IMR-90 (cell line): ENCODE results near the gene PRDM1. TPM values are rescaled to one million over a fixed set of nuclear protein-coding genes. Genes with fewer than 3 reads are reported as not detected.

ENCODE experiments used
- ATAC-seq: fragments of 200-7000 bp; cut with Tn5 transposase; 2 replicates; pipeline ENCODE4 v1.9.1; 2020; ENCODE audit warnings: low read depth, mild to moderate bottlenecking, moderate library complexity
- BruUV-seq: library from RNA; stranded (reverse); fragments of 400-500 nt; replicated peaks from 2 replicates; lab custom pipeline; 2021; lab: Mats Ljungman, UMichigan
- CTCF ChIA-PET: fragments of 300-600 bp; formaldehyde crosslinking; extraction: SDS; loops from one replicate; lab custom pipeline; 2021; ENCODE audit warnings: antibody characterized with exemption; lab: Yijun Ruan, JAX
- POLR2A ChIA-PET: fragments of 300-600 bp; sonication (Branson Sonifier 250); formaldehyde crosslinking; loops from one replicate; lab custom pipeline; 2022; ENCODE audit warnings: antibody characterized with exemption; ENCODE audit not compliant: unreplicated experiment; lab: Charles Lee
- DNase-seq: peaks from one replicate; pipeline ENCODE4 v3.0.0; 2013
- H2AFZ ChIP-seq: replicated peaks from 2 replicates; pipeline ENCODE3; 2013; ENCODE audit warnings: low read length, mild to moderate bottlenecking; ENCODE audit not compliant: poor library complexity
- H2AK5ac ChIP-seq: 2 replicates; pipeline ENCODE4 v1.6.1; 2013; ENCODE audit warnings: low read depth, low read length, inconsistent platforms
- H2AK9ac ChIP-seq: replicated peaks from 2 replicates; pipeline ENCODE3; 2013; ENCODE audit warnings: mild to moderate bottlenecking, low read depth, low read length, moderate library complexity; ENCODE audit not compliant: poor library complexity
- H2BK120ac ChIP-seq: 2 replicates; pipeline ENCODE4 v1.6.1; 2013; ENCODE audit warnings: low read depth, low read length, inconsistent platforms
- H2BK15ac ChIP-seq: 3 replicates; pipeline ENCODE4 v1.6.1; 2013; ENCODE audit warnings: low read depth, low read length, inconsistent platforms
- H2BK20ac ChIP-seq: 2 replicates; pipeline ENCODE4 v1.6.1; 2013; ENCODE audit warnings: low read depth, mild to moderate bottlenecking, inconsistent platforms, low read length, moderate library complexity
- H2BK5ac ChIP-seq: 2 replicates; pipeline ENCODE4 v1.6.1; 2013; ENCODE audit warnings: mild to moderate bottlenecking, low read depth, low read length, inconsistent platforms; ENCODE audit not compliant: poor library complexity, severe bottlenecking
- H3K14ac ChIP-seq: replicated peaks from 2 replicates; pipeline ENCODE4 v1.6.1; 2013; ENCODE audit warnings: low read depth, low read length, inconsistent platforms
- H3K18ac ChIP-seq: 2 replicates; pipeline ENCODE4 v1.6.1; 2013; ENCODE audit warnings: low read depth, low read length, control low read depth
- H3K23ac ChIP-seq: 2 replicates; pipeline ENCODE4 v1.6.1; 2013; ENCODE audit warnings: low read depth, low read length, inconsistent platforms
- H3K27ac ChIP-seq: 2 replicates; pipeline ENCODE4 v1.5.1; 2013; ENCODE audit warnings: mild to moderate bottlenecking, control low read depth, low read length; ENCODE audit not compliant: insufficient read depth
- H3K27me3 ChIP-seq: 2 replicates; pipeline ENCODE4 v1.6.1; 2013; ENCODE audit warnings: low read length; ENCODE audit not compliant: control insufficient read depth, insufficient read depth
- H3K36me3 ChIP-seq: 2 replicates; pipeline ENCODE4 v1.6.1; 2013; ENCODE audit warnings: low read length, mixed read lengths; ENCODE audit not compliant: control insufficient read depth, insufficient read depth
- H3K4ac ChIP-seq: 2 replicates; pipeline ENCODE4 v1.6.1; 2013; ENCODE audit warnings: low read depth, low read length, inconsistent platforms
- H3K4me1 ChIP-seq: 2 replicates; pipeline ENCODE4 v1.6.1; 2013; ENCODE audit warnings: low read length, mixed read lengths; ENCODE audit not compliant: control insufficient read depth, insufficient read depth
- H3K4me2 ChIP-seq: 2 replicates; pipeline ENCODE4 v1.6.1; 2013; ENCODE audit warnings: low read depth, mild to moderate bottlenecking, control low read depth, low read length, moderate library complexity
- H3K4me3 ChIP-seq: 2 replicates; pipeline ENCODE4 v1.5.1; 2013; ENCODE audit warnings: low read depth, mild to moderate bottlenecking, control low read depth, low read length, moderate library complexity; ENCODE audit not compliant: insufficient read depth
- H3K56ac ChIP-seq: 2 replicates; pipeline ENCODE4 v1.6.1; 2013; ENCODE audit warnings: low read length, inconsistent platforms; ENCODE audit not compliant: insufficient read depth; ENCODE audit errors: extremely low read depth
- H3K79me1 ChIP-seq, 2 experiments: 2 replicates each; pipeline ENCODE4 v1.6.1; 2013; ENCODE audit warnings: low read length in 2 of 2, inconsistent platforms in 1 of 2, low read depth in 1 of 2
- H3K9ac ChIP-seq: 2 replicates; pipeline ENCODE4 v1.6.1; 2013; ENCODE audit warnings: low read depth, low read length, control low read depth
- H3K9me1 ChIP-seq: 2 replicates; pipeline ENCODE4 v1.6.1; 2013; ENCODE audit warnings: low read length, inconsistent platforms; ENCODE audit not compliant: insufficient read depth
- H3K9me3 ChIP-seq: 2 replicates; pipeline ENCODE4 v1.6.1; 2013; ENCODE audit warnings: low read length; ENCODE audit not compliant: control insufficient read depth, insufficient read depth
- H4K20me1 ChIP-seq: 2 replicates; pipeline ENCODE4 v1.6.1; 2013; ENCODE audit warnings: low read length, inconsistent platforms; ENCODE audit not compliant: insufficient read depth
- H4K5ac ChIP-seq: 2 replicates; pipeline ENCODE4 v1.6.1; 2013; ENCODE audit warnings: mild to moderate bottlenecking, low read depth, low read length, control low read depth
- H4K8ac ChIP-seq, 2 experiments: 2 replicates each; pipeline ENCODE4 v1.6.1; 2013; ENCODE audit warnings: low read depth in 2 of 2, low read length in 2 of 2, control low read depth in 1 of 2, inconsistent platforms in 1 of 2
- H4K91ac ChIP-seq: 2 replicates; pipeline ENCODE4 v1.6.1; 2013; ENCODE audit warnings: low read depth, low read length, inconsistent platforms; ENCODE audit not compliant: insufficient read depth
- BHLHE40 ChIP-seq: fragments of 150-350 bp; IDR thresholded peaks from 2 replicates; pipeline ENCODE4 v1.6.1; 2016; ENCODE audit warnings: mild to moderate bottlenecking, low read depth, low read length
- CEBPB ChIP-seq: IDR thresholded peaks from 2 replicates; pipeline ENCODE4 v1.6.1; 2012; ENCODE audit warnings: low read depth, low read length, improper control_type of control experiment
- CHD1 ChIP-seq: IDR thresholded peaks from 2 replicates; pipeline ENCODE4 v1.6.1; 2012; ENCODE audit warnings: low read depth, low read length, improper control_type of control experiment
- FOS ChIP-seq: fragments of 150-350 bp; IDR thresholded peaks from 2 replicates; pipeline ENCODE4 v1.6.1; 2016; ENCODE audit warnings: low read depth, low read length
- MAFK ChIP-seq: IDR thresholded peaks from 2 replicates; pipeline ENCODE4 v1.6.1; 2012; ENCODE audit warnings: low read depth, low read length, improper control_type of control experiment
- MAZ ChIP-seq: IDR thresholded peaks from 2 replicates; pipeline ENCODE4 v1.6.1; 2012; ENCODE audit warnings: low read depth, mild to moderate bottlenecking, low read length, improper control_type of control experiment, moderate library complexity, borderline replicate concordance
- MXI1 ChIP-seq: IDR thresholded peaks from 2 replicates; pipeline ENCODE4 v1.6.1; 2012; ENCODE audit warnings: low read depth, mild to moderate bottlenecking, low read length, moderate library complexity, borderline replicate concordance
- NFE2L2 ChIP-seq: fragments of 150-350 bp; IDR thresholded peaks from 2 replicates; pipeline ENCODE4 v1.6.1; 2016; ENCODE audit warnings: low read depth, mild to moderate bottlenecking, low read length
- POLR2A ChIP-seq: IDR thresholded peaks from 2 replicates; pipeline ENCODE4 v1.6.1; 2012; ENCODE audit warnings: mild to moderate bottlenecking, low read depth, low read length
- RAD21 ChIP-seq: IDR thresholded peaks from 2 replicates; pipeline ENCODE4 v1.6.1; 2012; ENCODE audit warnings: low read length, improper control_type of control experiment
- RCOR1 ChIP-seq: IDR thresholded peaks from 2 replicates; pipeline ENCODE4 v1.6.1; 2012; ENCODE audit warnings: mild to moderate bottlenecking, low read length, improper control_type of control experiment; ENCODE audit not compliant: insufficient replicate concordance
- RFX5 ChIP-seq: IDR thresholded peaks from 2 replicates; pipeline ENCODE4 v1.8.0; 2012; ENCODE audit warnings: low read depth, mild to moderate bottlenecking, low read length, moderate library complexity
- SMC3 ChIP-seq: fragments of 150-350 bp; IDR thresholded peaks from 2 replicates; pipeline ENCODE4 v1.6.1; 2016; ENCODE audit warnings: low read depth, mild to moderate bottlenecking, antibody characterized with exemption, low read length, moderate library complexity
- WGBS, 2 experiments: methylation state at CpG; one replicate each; pipeline versions ENCODE4 v1.1.5 to v1.1.7; 2013; ENCODE audit warnings: missing lambda C conversion rate in 2 of 2; ENCODE audit not compliant: insufficient read length in 1 of 2; ENCODE audit errors: extremely low coverage in 2 of 2; 5-methylcytosine and 5-hydroxymethylcytosine counted together
- dilution Hi-C: fragments of 300-500 bp; cut with HindIII; formaldehyde crosslinking; loops from one replicate; pipeline ENCODE4 v1.14.3; 2018; ENCODE audit warnings: low sequenced_read_pairs; ENCODE audit not compliant: unreplicated experiment
- in situ Hi-C: fragments of 300-500 bp; cut with MboI; formaldehyde crosslinking; loops from 3 replicates; pipeline ENCODE4 v1.14.3; 2019; ENCODE audit warnings: low sequenced_read_pairs, inconsistent platforms, mixed read lengths
- intact Hi-C: fragments of 100-400 bp; cut with micrococcal nuclease; formaldehyde crosslinking; loops from 2 replicates; pipeline ENCODE4 v1.10.0; 2022
- polyA plus RNA-seq, 3 experiments: library from polyadenylated mRNA; depleted of rRNA; stranded (reverse); fragments of >200 nt; gene quantifications; 2 replicates each; pipeline ENCODE4 v1.2.3, GENCODE V29; 2012; ENCODE audit warnings: low replicate concordance in 1 of 3
- total RNA-seq: library from RNA; depleted of rRNA; stranded (reverse); fragments of >200 nt; gene quantifications from 2 replicates; pipeline ENCODE4 v1.2.3, GENCODE V29; 2012
- TF ChIP-seq, protein P1 (sequence below): conservative IDR thresholded peaks from 2 replicates; pipeline ENCODE4 v1.5.1; 2012; ENCODE audit warnings: mild to moderate bottlenecking, low read depth, low read length, improper control_type of control experiment
- TF ChIP-seq, protein P2 (sequence below): fragments of 150-350 bp; IDR thresholded peaks from 2 replicates; pipeline ENCODE4 v1.6.1; 2016; ENCODE audit warnings: low read depth, mild to moderate bottlenecking, low read length, moderate library complexity, borderline replicate concordance
- TF ChIP-seq, protein P3 (sequence below): fragments of 150-350 bp; IDR thresholded peaks from 2 replicates; pipeline ENCODE4 v1.6.1; 2017; ENCODE audit warnings: mild to moderate bottlenecking, antibody characterized with exemption, low read length, low read depth

The PRDM1 gene
- total and polyA plus RNA-seq, 2 of the 4 experiments (the other 2 are of a cell fraction), result 2.3 to 3.0 TPM

DNA sequence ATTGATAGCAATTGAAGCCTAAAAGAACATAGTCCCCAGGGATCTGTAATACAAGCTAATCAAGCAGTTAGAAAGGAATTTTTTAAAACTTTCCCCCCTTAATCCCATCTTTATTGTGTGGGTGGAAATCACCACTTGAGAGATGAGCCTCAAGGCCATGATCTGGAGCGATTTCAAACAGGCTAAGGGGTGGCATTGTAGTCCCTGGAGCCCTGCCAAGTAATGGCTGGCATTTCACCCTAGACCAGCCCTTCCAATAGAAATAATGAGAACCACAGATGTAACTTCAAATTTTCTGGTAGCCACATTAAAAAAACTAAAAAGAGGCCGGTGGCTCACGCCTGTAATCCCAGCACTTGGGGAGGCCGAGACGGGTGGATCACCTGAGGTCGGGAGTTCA lies 46.9 kb downstream of the PRDM1 start:
- Histone ChIP-seq H2BK5ac (no peak overlapping the region), H3K56ac (no peak overlapping the region), H2AFZ (no peak overlapping the region), H3K23ac (no peak overlapping the region), H4K8ac (no peak overlapping the region), H2BK120ac (no peak overlapping the region), H2AK9ac (no peak overlapping the region), H3K4me1 (peaks cover 7% of the 10 kb centered on the region), H2AK5ac (no peak overlapping the region), H2BK15ac (no peak overlapping the region), H3K27ac (no peak overlapping the region), H2BK20ac (no peak overlapping the region), H3K4ac (no peak overlapping the region), H3K14ac (no peak overlapping the region), H3K27me3 (no peaks in the 10 kb centered on the region), H3K4me3 (no peak overlapping the region), H3K36me3 (no peaks in the 10 kb centered on the region), H3K18ac (no peak overlapping the region), H3K9me1 (peaks cover 4% of the 10 kb centered on the region; the same call in 1 of the 2 replicates), H3K4me2 (no peak overlapping the region), H3K9ac (no peak overlapping the region), H3K9me3 (no peaks in the 10 kb centered on the region), H3K79me1 (no peaks in the 10 kb centered on the region), H4K5ac (no peak overlapping the region), H4K20me1 (no peaks in the 10 kb centered on the region), H4K91ac (no peak overlapping the region)
- in situ Hi-C loops (no loop called here), dilution Hi-C loops (no loop called here), intact Hi-C loops (no loop called here)
- ChIA-PET POLR2A (no interaction called here), CTCF (no interaction called here)
- TF ChIP-seq, protein P1, sequence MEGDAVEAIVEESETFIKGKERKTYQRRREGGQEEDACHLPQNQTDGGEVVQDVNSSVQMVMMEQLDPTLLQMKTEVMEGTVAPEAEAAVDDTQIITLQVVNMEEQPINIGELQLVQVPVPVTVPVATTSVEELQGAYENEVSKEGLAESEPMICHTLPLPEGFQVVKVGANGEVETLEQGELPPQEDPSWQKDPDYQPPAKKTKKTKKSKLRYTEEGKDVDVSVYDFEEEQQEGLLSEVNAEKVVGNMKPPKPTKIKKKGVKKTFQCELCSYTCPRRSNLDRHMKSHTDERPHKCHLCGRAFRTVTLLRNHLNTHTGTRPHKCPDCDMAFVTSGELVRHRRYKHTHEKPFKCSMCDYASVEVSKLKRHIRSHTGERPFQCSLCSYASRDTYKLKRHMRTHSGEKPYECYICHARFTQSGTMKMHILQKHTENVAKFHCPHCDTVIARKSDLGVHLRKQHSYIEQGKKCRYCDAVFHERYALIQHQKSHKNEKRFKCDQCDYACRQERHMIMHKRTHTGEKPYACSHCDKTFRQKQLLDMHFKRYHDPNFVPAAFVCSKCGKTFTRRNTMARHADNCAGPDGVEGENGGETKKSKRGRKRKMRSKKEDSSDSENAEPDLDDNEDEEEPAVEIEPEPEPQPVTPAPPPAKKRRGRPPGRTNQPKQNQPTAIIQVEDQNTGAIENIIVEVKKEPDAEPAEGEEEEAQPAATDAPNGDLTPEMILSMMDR, result no peak
- TF ChIP-seq BHLHE40 (no peak), MAZ (no peak), MAFK (no peak), CHD1 (no peak), NFE2L2 (no peak), CEBPB (no peak), POLR2A (no peak), RAD21 (no peak), RFX5 (no peak), SMC3 (no peak), MXI1 (no peak), FOS (no peak), RCOR1 (no peak)
- TF ChIP-seq, protein P2, sequence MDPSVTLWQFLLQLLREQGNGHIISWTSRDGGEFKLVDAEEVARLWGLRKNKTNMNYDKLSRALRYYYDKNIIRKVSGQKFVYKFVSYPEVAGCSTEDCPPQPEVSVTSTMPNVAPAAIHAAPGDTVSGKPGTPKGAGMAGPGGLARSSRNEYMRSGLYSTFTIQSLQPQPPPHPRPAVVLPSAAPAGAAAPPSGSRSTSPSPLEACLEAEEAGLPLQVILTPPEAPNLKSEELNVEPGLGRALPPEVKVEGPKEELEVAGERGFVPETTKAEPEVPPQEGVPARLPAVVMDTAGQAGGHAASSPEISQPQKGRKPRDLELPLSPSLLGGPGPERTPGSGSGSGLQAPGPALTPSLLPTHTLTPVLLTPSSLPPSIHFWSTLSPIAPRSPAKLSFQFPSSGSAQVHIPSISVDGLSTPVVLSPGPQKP, result no peak
- TF ChIP-seq, protein P3, sequence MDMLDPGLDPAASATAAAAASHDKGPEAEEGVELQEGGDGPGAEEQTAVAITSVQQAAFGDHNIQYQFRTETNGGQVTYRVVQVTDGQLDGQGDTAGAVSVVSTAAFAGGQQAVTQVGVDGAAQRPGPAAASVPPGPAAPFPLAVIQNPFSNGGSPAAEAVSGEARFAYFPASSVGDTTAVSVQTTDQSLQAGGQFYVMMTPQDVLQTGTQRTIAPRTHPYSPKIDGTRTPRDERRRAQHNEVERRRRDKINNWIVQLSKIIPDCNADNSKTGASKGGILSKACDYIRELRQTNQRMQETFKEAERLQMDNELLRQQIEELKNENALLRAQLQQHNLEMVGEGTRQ, result no peak
- DNase-seq, result no peak
- WGBS, 2 experiments, result no CpG with 5 or more reads among the region's 6 CpGs
- BruUV-seq, result no TSS peak
- ATAC-seq, result no peak
